ENCODE data around the gene NRXN3. TPM values are rescaled to one million over a fixed set of nuclear protein-coding genes. Genes with fewer than 3 reads are reported as not detected.

NRXN3 gene
- total RNA-seq, 2 experiments from 2014 or later, result not detected

- H3K4me1 Mint-ChIP-seq, result no peaks in the 10 kb centered on the region
- no peaks in the 10 kb centered on the region for H3K9me3 Mint-ChIP-seq
- no peak for DNase-seq
- H3K36me3 Mint-ChIP-seq (ENCODE audit: low read depth), result no peaks in the 10 kb centered on the region
- no peaks in the 10 kb centered on the region for H3K27me3 Mint-ChIP-seq
- ChIA-PET CTCF (no interaction called here), POLR2A (no interaction called here)
- no peak overlapping the region for H3K27ac Mint-ChIP-seq
- H3K4me3 Mint-ChIP-seq, result no peak overlapping the region
These were observed 12.5 kb downstream of the NRXN3 start for GRCh38 chr14:78182722-78183121.

GRCh38 chr14:78184157-78184556 lies 14.0 kb downstream of the NRXN3 start:
- no peak overlapping the region for H3K4me3 Mint-ChIP-seq
- ChIA-PET POLR2A (no interaction called here), CTCF (no interaction called here)
- H3K36me3 Mint-ChIP-seq (ENCODE audit: low read depth), result no peaks in the 10 kb centered on the region
- no peak for DNase-seq
- no peaks in the 10 kb centered on the region for H3K27me3 Mint-ChIP-seq
- no peaks in the 10 kb centered on the region for H3K4me1 Mint-ChIP-seq
- H3K27ac Mint-ChIP-seq, result no peak overlapping the region
- H3K9me3 Mint-ChIP-seq, result no peaks in the 10 kb centered on the region

GRCh38 chr14:78186277-78186676 lies 16.1 kb downstream of the NRXN3 start:
- Mint-ChIP-seq H3K27ac (no peak overlapping the region), H3K9me3 (no peaks in the 10 kb centered on the region), H3K4me1 (no peaks in the 10 kb centered on the region), H3K36me3 (ENCODE audit: low read depth) (no peaks in the 10 kb centered on the region), H3K27me3 (no peaks in the 10 kb centered on the region), H3K4me3 (no peak overlapping the region)
- CTCF ChIA-PET, result no interaction called here
- POLR2A ChIA-PET, result no interaction called here
- DNase-seq, result no peak

- DNase-seq, result no peak
- no peaks in the 10 kb centered on the region for H3K9me3 Mint-ChIP-seq
- no peak overlapping the region for H3K4me3 Mint-ChIP-seq
- H3K27me3 Mint-ChIP-seq, result no peaks in the 10 kb centered on the region
- POLR2A ChIA-PET, result no interaction called here
- H3K36me3 Mint-ChIP-seq (ENCODE audit: low read depth), result no peaks in the 10 kb centered on the region
- CTCF ChIA-PET, result no interaction called here
- H3K27ac Mint-ChIP-seq, result no peak overlapping the region
- H3K4me1 Mint-ChIP-seq, result no peaks in the 10 kb centered on the region
These were observed 18.7 kb downstream of the NRXN3 start for GRCh38 chr14:78188882-78189281.

- POLR2A ChIA-PET, result no interaction called here
- H3K9me3 Mint-ChIP-seq, result peaks cover 7% of the 10 kb centered on the region
These were observed 25.3 kb downstream of the NRXN3 start for GRCh38 chr14:78195431-78195830.

GRCh38 chr14:78196323-78196722 lies 26.1 kb downstream of the NRXN3 start:
- peaks cover under 1% of the 10 kb centered on the region for H3K4me1 Mint-ChIP-seq
- H3K27ac Mint-ChIP-seq, result no peak overlapping the region
- peaks cover 7% of the 10 kb centered on the region for H3K9me3 Mint-ChIP-seq
- CTCF ChIA-PET, result no interaction called here
- POLR2A ChIA-PET, result no interaction called here
- H3K4me3 Mint-ChIP-seq, result no peak overlapping the region
- no peak for DNase-seq
- no peaks in the 10 kb centered on the region for H3K36me3 Mint-ChIP-seq (ENCODE audit: low read depth)
- peaks cover 3% of the 10 kb centered on the region for H3K27me3 Mint-ChIP-seq

More at GRCh38 chr14:78195431-78195830, 25.3 kb downstream of the NRXN3 start:
- Mint-ChIP-seq H3K36me3 (ENCODE audit: low read depth) (no peaks in the 10 kb centered on the region), H3K4me1 (no peaks in the 10 kb centered on the region), H3K27me3 (peaks cover 3% of the 10 kb centered on the region), H3K4me3 (no peak overlapping the region), H3K27ac (no peak overlapping the region)
- DNase-seq, result no peak
- CTCF ChIA-PET, result interaction anchor here (0.8 kb wide), 1 partner anchor 209 kb away, joined by 3 read pairs; no protein-coding TSS in a partner anchor

- ChIA-PET CTCF (no interaction called here), POLR2A (no interaction called here)
- Mint-ChIP-seq H3K27me3 (peaks cover 3% of the 10 kb centered on the region), H3K9me3 (peaks cover 7% of the 10 kb centered on the region), H3K36me3 (ENCODE audit: low read depth) (no peaks in the 10 kb centered on the region), H3K4me3 (no peak overlapping the region), H3K27ac (no peak overlapping the region), H3K4me1 (peaks cover 8% of the 10 kb centered on the region)
- no peak for DNase-seq
These were observed 26.9 kb downstream of the NRXN3 start for GRCh38 chr14:78197051-78197450.

- POLR2A ChIA-PET, result no interaction called here
- no peak overlapping the region for H3K4me3 Mint-ChIP-seq
- H3K27ac Mint-ChIP-seq, result no peak overlapping the region
- DNase-seq, result no peak
- H3K36me3 Mint-ChIP-seq (ENCODE audit: low read depth), result no peaks in the 10 kb centered on the region
- CTCF ChIA-PET, result no interaction called here
- H3K27me3 Mint-ChIP-seq, result peaks cover 2% of the 10 kb centered on the region
- peaks cover 20% of the 10 kb centered on the region for H3K4me1 Mint-ChIP-seq
- H3K9me3 Mint-ChIP-seq, result peaks cover 4% of the 10 kb centered on the region
These were observed 32.0 kb downstream of the NRXN3 start for GRCh38 chr14:78202163-78202562.

- POLR2A ChIA-PET, result no interaction called here
- Mint-ChIP-seq H3K4me1 (peaks cover 20% of the 10 kb centered on the region), H3K36me3 (ENCODE audit: low read depth) (no peaks in the 10 kb centered on the region)
These were observed 32.8 kb downstream of the NRXN3 start for GRCh38 chr14:78202976-78203375.

GRCh38 chr14:78207414-78207813 lies 37.2 kb downstream of the NRXN3 start:
- Mint-ChIP-seq H3K36me3 (ENCODE audit: low read depth) (no peaks in the 10 kb centered on the region), H3K4me3 (no peak overlapping the region), H3K4me1 (peaks cover 8% of the 10 kb centered on the region), H3K27me3 (peaks cover 3% of the 10 kb centered on the region), H3K27ac (no peak overlapping the region), H3K9me3 (no peaks in the 10 kb centered on the region)
- DNase-seq, result no peak
- POLR2A ChIA-PET, result no interaction called here
- CTCF ChIA-PET, result no interaction called here

More at GRCh38 chr14:78202976-78203375, 32.8 kb downstream of the NRXN3 start:
- DNase-seq, result no peak
- Mint-ChIP-seq H3K27me3 (peaks cover 2% of the 10 kb centered on the region), H3K4me3 (no peak overlapping the region), H3K9me3 (peaks cover 3% of the 10 kb centered on the region), H3K27ac (no peak overlapping the region)
- CTCF ChIA-PET, result no interaction called here

GRCh38 chr14:78220273-78220672 lies 50.1 kb downstream of the NRXN3 start:
- ChIA-PET POLR2A (no interaction called here), CTCF (no interaction called here)
- H3K4me3 Mint-ChIP-seq, result no peak overlapping the region
- no peak overlapping the region for H3K27ac Mint-ChIP-seq
- H3K4me1 Mint-ChIP-seq, result no peaks in the 10 kb centered on the region
- H3K27me3 Mint-ChIP-seq, result no peaks in the 10 kb centered on the region
- no peaks in the 10 kb centered on the region for H3K9me3 Mint-ChIP-seq
- no peak for DNase-seq
- H3K36me3 Mint-ChIP-seq (ENCODE audit: low read depth), result no peaks in the 10 kb centered on the region

- Mint-ChIP-seq H3K36me3 (ENCODE audit: low read depth) (no peaks in the 10 kb centered on the region), H3K27ac (no peak overlapping the region), H3K27me3 (no peaks in the 10 kb centered on the region), H3K4me1 (no peaks in the 10 kb centered on the region), H3K4me3 (no peak overlapping the region), H3K9me3 (no peaks in the 10 kb centered on the region)
- CTCF ChIA-PET, result no interaction called here
- no peak for DNase-seq
- POLR2A ChIA-PET, result no interaction called here
These were observed 52.6 kb downstream of the NRXN3 start for GRCh38 chr14:78222746-78223145.

GRCh38 chr14:78227248-78228077 lies 57.3 kb downstream of the NRXN3 start:
- Mint-ChIP-seq H3K36me3 (ENCODE audit: low read depth) (no peaks in the 10 kb centered on the region), H3K27me3 (no peaks in the 10 kb centered on the region), H3K4me3 (no peak overlapping the region), H3K9me3 (no peaks in the 10 kb centered on the region), H3K27ac (no peak overlapping the region), H3K4me1 (no peaks in the 10 kb centered on the region)
- POLR2A ChIA-PET, result no interaction called here
- CTCF ChIA-PET, result interaction anchor here (0.6 kb wide), 1 partner anchor 751 kb away, joined by 4 read pairs; no protein-coding TSS in a partner anchor
- no peak for DNase-seq
